ENCODE measurements around the gene OBSL1.

Gene OBSL1

DNA sequence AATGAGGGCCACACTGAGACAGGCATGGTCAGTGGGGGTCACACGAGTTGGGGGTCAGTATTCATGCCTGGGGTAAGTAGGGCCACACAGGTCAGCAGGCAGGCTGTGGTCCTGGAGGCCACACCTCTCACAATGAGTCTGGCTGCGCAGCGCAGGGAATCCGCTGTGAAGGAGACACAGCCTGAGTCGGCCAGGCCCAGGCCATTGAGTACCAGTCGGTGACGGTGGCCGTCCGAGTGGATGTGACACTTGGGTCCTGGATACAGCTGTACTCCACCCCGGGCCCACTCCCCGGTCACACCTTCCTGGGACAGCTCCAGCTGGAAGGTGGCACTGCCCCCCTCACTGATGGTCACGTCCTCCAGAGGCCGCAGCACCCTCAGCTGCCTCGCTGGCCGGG lies 17.0 kb downstream of the OBSL1 start:
- Histone ChIP-seq H3K9me3 (ENCODE audit: insufficient read depth, low read length) (no peaks in the 10 kb centered on the region), H3K4me3 (ENCODE audit: insufficient read length, low read depth) (no peak overlapping the region), H3K36me3 (ENCODE audit: insufficient read depth, insufficient read length, low read length) (peaks cover 62% of the 10 kb centered on the region), H3K27me3 (ENCODE audit: insufficient read depth, insufficient read length) (peaks cover 30% of the 10 kb centered on the region), H3K4me1 (ENCODE audit: insufficient read depth, insufficient read length) (peaks cover 14% of the 10 kb centered on the region), H3K9ac (ENCODE audit: insufficient read length, low read depth) (no peak overlapping the region)
- TF ChIP-seq YY1 (IDR thresholded peaks at IDR 0.05; ENCODE audit: insufficient read depth, insufficient read length): no peak
- TF ChIP-seq ZNF274 (IDR thresholded peaks at IDR 0.05; ENCODE audit: low read depth, low read length): no peak
- no peak for TF ChIP-seq SUZ12 (IDR thresholded peaks at IDR 0.05; ENCODE audit: extremely low read depth, insufficient read depth, insufficient read length)
- no peak for DNase-seq (ENCODE audit: low read depth, low spot score)

DNA sequence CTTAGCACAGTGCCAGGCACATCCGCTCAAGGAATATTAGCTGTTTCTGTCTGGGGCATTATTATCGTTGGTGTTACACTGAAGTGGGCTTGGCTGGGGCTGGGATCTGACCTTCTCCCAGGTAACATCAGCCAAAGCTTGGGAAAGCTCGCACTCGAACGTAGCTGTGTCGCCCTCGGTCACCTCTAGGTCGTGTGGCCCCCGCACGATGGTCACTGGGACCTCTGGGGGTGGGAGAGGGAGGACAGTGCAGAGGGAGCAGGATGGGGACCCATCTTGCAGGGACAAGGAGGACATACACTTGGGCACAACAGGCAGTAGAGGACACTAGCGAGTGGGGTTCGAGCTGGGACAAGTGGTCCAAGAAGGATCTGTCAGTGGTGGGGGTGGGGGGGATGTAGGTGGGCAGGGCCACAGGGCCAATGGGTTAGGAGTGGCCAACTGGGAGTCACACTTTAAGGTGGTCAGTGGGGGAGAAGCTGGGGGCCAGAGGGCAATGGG lies 17.8 kb downstream of the OBSL1 start:
- TF ChIP-seq SUZ12 (IDR thresholded peaks at IDR 0.05; ENCODE audit: extremely low read depth, insufficient read depth, insufficient read length) (no peak), YY1 (IDR thresholded peaks at IDR 0.05; ENCODE audit: insufficient read depth, insufficient read length) (no peak), ZNF274 (IDR thresholded peaks at IDR 0.05; ENCODE audit: low read depth, low read length) (no peak)
- Histone ChIP-seq H3K9me3 (ENCODE audit: insufficient read depth, low read length) (no peaks in the 10 kb centered on the region), H3K27me3 (ENCODE audit: insufficient read depth, insufficient read length) (peaks cover 39% of the 10 kb centered on the region), H3K36me3 (ENCODE audit: insufficient read depth, insufficient read length, low read length) (peaks cover 61% of the 10 kb centered on the region), H3K9ac (ENCODE audit: insufficient read length, low read depth) (no peak overlapping the region), H3K4me1 (ENCODE audit: insufficient read depth, insufficient read length) (peaks cover 14% of the 10 kb centered on the region), H3K4me3 (ENCODE audit: insufficient read length, low read depth) (no peak overlapping the region)
- DNase-seq (ENCODE audit: low read depth, low spot score): no peak

DNA sequence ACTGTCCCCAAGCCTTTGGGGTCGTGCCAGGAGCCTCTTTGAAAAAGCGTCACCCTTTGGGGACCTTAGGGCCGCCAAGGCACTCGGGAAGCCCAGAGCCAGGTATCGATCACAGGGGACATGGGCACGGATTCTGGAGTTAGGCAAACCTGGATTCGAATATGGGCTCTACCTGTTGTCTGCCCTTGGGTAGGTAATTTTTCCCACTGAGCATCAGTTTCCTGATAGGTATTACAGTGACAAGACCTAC lies 18.2 kb downstream of the OBSL1 start:
- no peak for DNase-seq (ENCODE audit: low read depth, low spot score)
- Histone ChIP-seq H3K9me3 (ENCODE audit: insufficient read depth, low read length) (no peaks in the 10 kb centered on the region), H3K9ac (ENCODE audit: insufficient read length, low read depth) (peak overlapping the region; percentile 78), H3K27me3 (ENCODE audit: insufficient read depth, insufficient read length) (peaks cover 41% of the 10 kb centered on the region), H3K4me1 (ENCODE audit: insufficient read depth, insufficient read length) (peaks cover 14% of the 10 kb centered on the region), H3K4me3 (ENCODE audit: insufficient read length, low read depth) (peak overlapping the region; percentile 69), H3K36me3 (ENCODE audit: insufficient read depth, insufficient read length, low read length) (peaks cover 61% of the 10 kb centered on the region)
- no peak for TF ChIP-seq SUZ12 (IDR thresholded peaks at IDR 0.05; ENCODE audit: extremely low read depth, insufficient read depth, insufficient read length)
- TF ChIP-seq ZNF274 (IDR thresholded peaks at IDR 0.05; ENCODE audit: low read depth, low read length): no peak
- no peak for TF ChIP-seq YY1 (IDR thresholded peaks at IDR 0.05; ENCODE audit: insufficient read depth, insufficient read length)

DNA sequence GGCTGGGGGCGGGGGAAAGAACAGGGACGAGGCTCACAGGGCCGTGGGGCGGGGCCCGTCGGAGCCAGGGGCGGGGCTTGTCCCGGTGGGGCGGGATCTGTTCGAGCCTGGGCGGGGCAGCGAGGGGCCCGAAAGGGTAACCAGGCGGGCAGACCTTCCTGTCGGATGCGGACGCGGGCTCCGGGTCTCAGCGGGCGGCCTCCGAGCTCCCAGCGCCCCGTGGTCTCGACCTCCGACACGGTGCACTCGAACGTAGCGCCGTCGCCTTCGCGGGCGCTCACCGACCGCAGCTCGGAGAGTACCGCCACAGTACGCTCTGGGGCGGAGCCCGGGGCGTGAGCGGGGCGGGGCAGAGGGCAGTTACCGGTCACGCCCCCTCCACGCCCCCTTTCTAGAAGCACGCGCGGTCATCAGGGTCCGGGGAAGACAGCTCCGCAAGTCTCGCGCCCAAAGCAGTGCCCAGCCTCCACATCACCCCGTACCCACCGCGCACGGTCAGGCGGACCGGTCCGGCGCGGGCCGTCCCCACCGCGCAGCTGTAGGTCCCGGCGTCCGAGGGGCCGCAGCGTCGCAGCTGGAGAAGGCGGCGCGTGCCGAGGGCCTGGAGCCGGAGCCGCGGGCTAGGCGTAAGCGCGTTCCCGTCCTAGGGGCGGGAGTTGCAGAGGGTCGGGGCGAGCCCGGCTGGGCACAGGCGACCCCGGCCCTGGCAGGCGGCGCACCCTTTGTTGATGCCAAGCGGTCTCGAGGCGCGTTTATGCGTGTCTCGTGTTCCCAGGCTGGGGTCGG lies 18.8 kb downstream of the OBSL1 start:
- H3K9ac ChIP-seq (ENCODE audit: insufficient read length, low read depth): peak overlapping the region; percentile 78
- peaks cover 14% of the 10 kb centered on the region for H3K4me1 ChIP-seq (ENCODE audit: insufficient read depth, insufficient read length)
- no peaks in the 10 kb centered on the region for H3K9me3 ChIP-seq (ENCODE audit: insufficient read depth, low read length)
- peaks cover 61% of the 10 kb centered on the region for H3K36me3 ChIP-seq (ENCODE audit: insufficient read depth, insufficient read length, low read length)
- peak overlapping the region; percentile 69 for H3K4me3 ChIP-seq (ENCODE audit: insufficient read length, low read depth)
- H3K27me3 ChIP-seq (ENCODE audit: insufficient read depth, insufficient read length): peaks cover 41% of the 10 kb centered on the region
- TF ChIP-seq YY1 (IDR thresholded peaks at IDR 0.05; ENCODE audit: insufficient read depth, insufficient read length): no peak
- TF ChIP-seq ZNF274 (IDR thresholded peaks at IDR 0.05; ENCODE audit: low read depth, low read length): no peak
- TF ChIP-seq SUZ12 (IDR thresholded peaks at IDR 0.05; ENCODE audit: extremely low read depth, insufficient read depth, insufficient read length): no peak
- peak; percentile 75 for DNase-seq (ENCODE audit: low read depth, low spot score)

DNA sequence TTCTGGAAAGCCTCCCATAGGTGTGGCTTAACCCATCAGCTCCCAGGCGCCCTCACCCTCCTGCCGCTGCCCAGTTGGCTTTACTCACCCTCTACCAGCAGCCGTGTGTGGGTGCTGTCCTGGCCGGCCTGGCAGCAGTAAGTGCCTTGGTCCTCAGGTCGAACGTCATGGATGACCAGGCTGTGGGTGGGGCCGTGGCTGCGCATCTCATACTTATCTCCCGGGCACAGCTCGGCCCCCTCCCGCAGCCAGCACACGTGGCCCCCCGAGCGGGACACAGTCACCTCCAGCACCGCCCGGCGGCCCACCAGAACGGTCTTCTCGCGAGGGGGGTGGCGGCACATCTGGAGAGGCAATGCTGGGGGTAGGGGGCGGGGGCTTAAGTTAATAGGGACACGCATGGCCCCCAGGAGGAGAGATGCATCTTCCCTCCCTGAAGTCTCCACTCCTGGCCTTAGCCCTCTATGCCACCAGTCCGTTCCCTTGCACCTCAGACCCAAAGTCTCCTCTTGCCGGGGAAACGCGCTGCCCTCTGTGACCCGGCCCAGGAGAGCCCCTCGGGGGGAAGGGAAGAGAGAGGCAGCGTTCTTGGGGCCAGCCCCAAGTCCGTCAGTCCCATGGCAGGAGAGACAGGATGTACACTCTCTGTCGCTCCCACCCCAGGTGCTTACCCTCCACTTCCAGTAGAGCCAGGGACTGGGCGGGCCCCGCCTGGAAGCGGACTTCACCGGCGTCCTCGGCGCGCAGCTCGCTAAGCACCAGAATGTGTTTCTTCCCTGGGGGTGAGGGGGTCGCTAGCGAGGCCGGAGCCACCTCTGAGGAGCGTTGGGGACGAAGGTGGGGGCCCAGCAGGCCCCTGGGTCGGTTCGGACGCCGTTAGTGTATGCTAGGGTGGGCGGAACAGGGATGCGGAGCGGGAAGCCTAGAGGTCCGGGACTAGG lies 19.6 kb downstream of the OBSL1 start:
- H3K27me3 ChIP-seq (ENCODE audit: insufficient read depth, insufficient read length): peaks cover 43% of the 10 kb centered on the region
- H3K4me3 ChIP-seq (ENCODE audit: insufficient read length, low read depth): peak overlapping the region; percentile 69

DNA sequence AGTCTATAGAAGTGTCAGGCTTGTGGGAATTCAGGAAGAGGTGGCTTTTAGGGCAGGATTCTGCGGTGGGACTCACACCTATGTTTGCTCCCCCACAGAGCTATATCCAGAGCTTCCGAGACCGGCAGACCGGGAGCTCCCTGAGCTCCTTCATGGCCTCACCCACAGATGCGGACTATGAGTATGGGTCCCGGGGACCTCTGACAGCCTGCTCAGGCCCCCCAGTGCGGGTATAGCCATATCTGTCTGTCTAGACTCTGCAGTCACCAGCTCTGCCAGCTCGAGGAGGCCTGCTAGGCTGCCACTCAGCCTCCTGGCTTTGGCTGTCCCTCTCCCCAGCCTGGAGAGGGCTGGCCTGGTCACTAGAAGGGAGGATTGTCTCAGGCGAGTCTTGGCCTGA lies 21.7 kb downstream of the OBSL1 start:
- TF ChIP-seq SUZ12 (IDR thresholded peaks at IDR 0.05; ENCODE audit: extremely low read depth, insufficient read depth, insufficient read length) (no peak), ZNF274 (IDR thresholded peaks at IDR 0.05; ENCODE audit: low read depth, low read length) (no peak), YY1 (IDR thresholded peaks at IDR 0.05; ENCODE audit: insufficient read depth, insufficient read length) (no peak)
- H3K9me3 ChIP-seq (ENCODE audit: insufficient read depth, low read length): no peaks in the 10 kb centered on the region

More for the DNA sequence above, 19.6 kb downstream of the OBSL1 start:
- peaks cover 58% of the 10 kb centered on the region for H3K36me3 ChIP-seq (ENCODE audit: insufficient read depth, insufficient read length, low read length)
- no peaks in the 10 kb centered on the region for H3K9me3 ChIP-seq (ENCODE audit: insufficient read depth, low read length)
- H3K9ac ChIP-seq (ENCODE audit: insufficient read length, low read depth): peak overlapping the region; percentile 81
- H3K4me1 ChIP-seq (ENCODE audit: insufficient read depth, insufficient read length): peaks cover 14% of the 10 kb centered on the region
- DNase-seq (ENCODE audit: low read depth, low spot score): peak; percentile 62
- TF ChIP-seq ZNF274 (IDR thresholded peaks at IDR 0.05; ENCODE audit: low read depth, low read length) (no peak), YY1 (IDR thresholded peaks at IDR 0.05; ENCODE audit: insufficient read depth, insufficient read length) (no peak), SUZ12 (IDR thresholded peaks at IDR 0.05; ENCODE audit: extremely low read depth, insufficient read depth, insufficient read length) (no peak)

DNA sequence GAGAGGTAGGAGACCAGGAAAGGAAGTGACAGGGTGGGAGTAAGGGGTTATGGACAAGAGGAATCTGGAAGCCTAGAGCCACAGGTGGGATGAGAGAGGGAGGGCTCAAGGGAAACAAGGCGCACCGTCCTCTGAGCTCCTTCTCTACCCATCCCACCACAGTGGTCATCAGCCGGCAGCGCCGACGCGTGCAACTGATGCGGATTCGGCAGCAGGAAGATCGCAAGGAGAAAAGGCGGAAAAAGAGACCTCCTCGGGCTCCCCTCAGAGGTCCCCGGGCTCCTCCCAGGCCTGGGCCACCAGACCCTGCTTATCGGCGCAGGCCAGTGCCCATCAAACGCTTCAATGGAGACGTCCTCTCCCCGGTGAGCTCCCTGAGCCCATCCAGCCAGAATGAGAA lies 22.3 kb downstream of the OBSL1 start:
- no peaks in the 10 kb centered on the region for H3K9me3 ChIP-seq (ENCODE audit: insufficient read depth, low read length)
- no peak for DNase-seq (ENCODE audit: low read depth, low spot score)
- no peak overlapping the region for H3K9ac ChIP-seq (ENCODE audit: insufficient read length, low read depth)
- peaks cover 17% of the 10 kb centered on the region for H3K4me1 ChIP-seq (ENCODE audit: insufficient read depth, insufficient read length)
- TF ChIP-seq ZNF274 (IDR thresholded peaks at IDR 0.05; ENCODE audit: low read depth, low read length): no peak
- no peak for TF ChIP-seq SUZ12 (IDR thresholded peaks at IDR 0.05; ENCODE audit: extremely low read depth, insufficient read depth, insufficient read length)
- no peak for TF ChIP-seq YY1 (IDR thresholded peaks at IDR 0.05; ENCODE audit: insufficient read depth, insufficient read length)
- no peak overlapping the region for H3K4me3 ChIP-seq (ENCODE audit: insufficient read length, low read depth)
- H3K27me3 ChIP-seq (ENCODE audit: insufficient read depth, insufficient read length): peaks cover 68% of the 10 kb centered on the region
- H3K36me3 ChIP-seq (ENCODE audit: insufficient read depth, insufficient read length, low read length): peaks cover 32% of the 10 kb centered on the region

More for the DNA sequence above, 21.7 kb downstream of the OBSL1 start:
- H3K27me3 ChIP-seq (ENCODE audit: insufficient read depth, insufficient read length): peaks cover 62% of the 10 kb centered on the region
- peaks cover 38% of the 10 kb centered on the region for H3K36me3 ChIP-seq (ENCODE audit: insufficient read depth, insufficient read length, low read length)
- no peak overlapping the region for H3K4me3 ChIP-seq (ENCODE audit: insufficient read length, low read depth)
- H3K9ac ChIP-seq (ENCODE audit: insufficient read length, low read depth): no peak overlapping the region
- peaks cover 14% of the 10 kb centered on the region for H3K4me1 ChIP-seq (ENCODE audit: insufficient read depth, insufficient read length)
- no peak for DNase-seq (ENCODE audit: low read depth, low spot score)
